Measurements from ENCODE around the gene UBE2I. TPM values are rescaled to one million over a fixed set of nuclear protein-coding genes. Genes with fewer than 3 reads are reported as not detected.

The UBE2I gene
- total and polyA plus RNA-seq, 2 donors (not counting 1 experiment from before 2014, with no cell fraction given) = 152 to 265 TPM

- Histone ChIP-seq H3K4me3 (ENCODE audit: control extremely low read depth in 1 of 5, extremely low read depth in 1 of 5, insufficient read depth in 1 of 5, low read depth in 2 of 5, low read length in 4 of 5) (no peak overlapping the region), H4K20me1 (ENCODE audit: control insufficient read depth, insufficient read depth, low read length, poor library complexity, severe bottlenecking) (peaks cover 26% of the 10 kb centered on the region), H2AFZ (ENCODE audit: insufficient read depth, low read depth, low read length, poor library complexity, severe bottlenecking) (no peak overlapping the region), H3K9ac (ENCODE audit: low read length) (no peak overlapping the region), H3K27ac (ENCODE audit: low read length in 2 of 2) (no peak overlapping the region), H3K4me2 (replicated peaks; ENCODE audit: low read depth, low read length, poor library complexity, severe bottlenecking) (peak overlapping the region; percentile 8), H3K4me1 (ENCODE audit: control insufficient read depth in 2 of 2, insufficient read depth in 2 of 2, low read length in 2 of 2) (peaks cover 35 to 51% of the 10 kb centered on the region in 2 donors), H3K9me3 (ENCODE audit: control extremely low read depth in 1 of 3, control insufficient read depth in 2 of 3, insufficient read depth in 1 of 3, low read length in 2 of 3) (peaks cover 0 to 9% (median 0%) of the 10 kb centered on the region in 3 donors), H3K36me3 (replicated peaks in 1 of 2; ENCODE audit: control extremely low read depth in 1 of 2, control insufficient read depth in 1 of 2, extremely low read depth in 1 of 2, insufficient read depth in 2 of 2, low read length in 1 of 2) (no peaks in the 10 kb centered on the region), H3K79me2 (ENCODE audit: control insufficient read depth, insufficient read depth, low read length) (no peaks in the 10 kb centered on the region), H3K27me3 (replicated peaks in 1 of 4; ENCODE audit: control extremely low read depth in 1 of 4, control insufficient read depth in 3 of 4, insufficient read depth in 4 of 4, low read length in 3 of 4) (peaks cover 0 to 23% (median 12%) of the 10 kb centered on the region in 4 experiments)
- Mint-ChIP-seq H3K4me3 (no peak overlapping the region), H3K4me1 (peaks cover 26% of the 10 kb centered on the region), H3K27ac (no peak overlapping the region), H3K9me3 (ENCODE audit: insufficient read depth) (no peaks in the 10 kb centered on the region), H3K27me3 (peaks cover 3% of the 10 kb centered on the region)
- ATAC-seq (ENCODE audit: low read depth) (no peak), DNase-seq (no peak)
- intact Hi-C loops (cut with micrococcal nuclease) = no loop called here
- ChIA-PET CTCF (interaction anchor here (0.9 to 1.4 kb wide), 3 partner anchors 11 to 22 kb away, joined by 3 to 4 read pairs (median 3); no protein-coding TSS in a partner anchor), POLR2A (no interaction called here)
- no peak for TF ChIP-seq EZH2 (IDR thresholded peaks at IDR 0.05; ENCODE audit: borderline replicate concordance, insufficient read depth, low read depth, low read length, poor library complexity, severe bottlenecking)
- peak; percentile 60 for TF ChIP-seq CTCF (IDR thresholded peaks at IDR 0.05)
- 56% methylated on average over 26 of the region's 30 CpGs for WGBS (ENCODE audit: insufficient coverage)
Observed at GRCh38 chr16:1338119-1338730, 28.8 kb downstream of the UBE2I start.

Measured in B cell (primary cell).